ENCODE data around the gene RRN3.
A peak's percentile ranks its signal among the peaks of the same experiment; 100 is the strongest.
"Not testable (repeated sequence)": the region's sequence is repeated elsewhere in the genome, so short reads cannot be mapped to it uniquely, and the experiment has no call there.

The RRN3 gene

DNA sequence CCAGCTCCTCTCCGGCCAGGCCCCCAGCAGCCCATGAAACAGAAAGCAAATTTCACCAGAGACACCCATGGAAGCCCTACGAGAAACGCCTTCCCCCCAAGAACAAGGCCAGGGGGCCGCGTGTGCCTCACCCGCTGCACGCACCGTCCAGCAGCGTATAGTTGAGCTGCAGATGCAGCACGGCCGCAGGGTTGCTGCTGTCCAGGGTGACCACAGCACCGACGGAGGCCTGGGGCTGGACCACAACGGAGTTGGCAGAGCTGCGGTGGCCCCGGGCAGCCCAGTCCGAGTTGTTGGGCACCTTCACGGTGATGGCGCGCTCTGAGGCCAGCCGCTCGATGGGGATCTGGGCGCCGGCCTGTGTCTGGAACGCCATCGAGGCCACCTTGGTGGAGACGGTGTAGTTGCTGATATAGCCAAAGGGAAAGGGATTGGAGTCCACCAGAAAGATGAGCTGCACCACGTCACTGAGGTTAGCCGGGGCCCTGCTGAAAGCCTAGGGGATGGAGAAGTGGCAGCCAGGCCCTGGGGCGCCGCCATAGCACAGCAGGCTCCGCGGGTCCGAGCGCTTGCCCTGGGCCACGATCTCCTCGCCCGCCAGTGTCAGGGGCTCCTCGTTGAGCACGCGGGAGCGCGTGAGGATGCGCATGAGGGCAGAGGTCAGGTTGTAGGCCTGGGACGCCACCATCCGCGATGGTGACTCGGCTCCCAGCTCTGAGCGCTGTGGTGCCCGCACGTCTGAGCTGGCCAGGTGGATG is 37.0 kb upstream of the RRN3 start:
- H3K36me3 Mint-ChIP-seq (ENCODE audit: low read depth); H3K9me3 Mint-ChIP-seq; H3K27ac Mint-ChIP-seq; H3K27me3 Mint-ChIP-seq; ATAC-seq; DNase-seq; H3K4me1 Mint-ChIP-seq; H3K4me3 Mint-ChIP-seq: not testable (repeated sequence)

DNA sequence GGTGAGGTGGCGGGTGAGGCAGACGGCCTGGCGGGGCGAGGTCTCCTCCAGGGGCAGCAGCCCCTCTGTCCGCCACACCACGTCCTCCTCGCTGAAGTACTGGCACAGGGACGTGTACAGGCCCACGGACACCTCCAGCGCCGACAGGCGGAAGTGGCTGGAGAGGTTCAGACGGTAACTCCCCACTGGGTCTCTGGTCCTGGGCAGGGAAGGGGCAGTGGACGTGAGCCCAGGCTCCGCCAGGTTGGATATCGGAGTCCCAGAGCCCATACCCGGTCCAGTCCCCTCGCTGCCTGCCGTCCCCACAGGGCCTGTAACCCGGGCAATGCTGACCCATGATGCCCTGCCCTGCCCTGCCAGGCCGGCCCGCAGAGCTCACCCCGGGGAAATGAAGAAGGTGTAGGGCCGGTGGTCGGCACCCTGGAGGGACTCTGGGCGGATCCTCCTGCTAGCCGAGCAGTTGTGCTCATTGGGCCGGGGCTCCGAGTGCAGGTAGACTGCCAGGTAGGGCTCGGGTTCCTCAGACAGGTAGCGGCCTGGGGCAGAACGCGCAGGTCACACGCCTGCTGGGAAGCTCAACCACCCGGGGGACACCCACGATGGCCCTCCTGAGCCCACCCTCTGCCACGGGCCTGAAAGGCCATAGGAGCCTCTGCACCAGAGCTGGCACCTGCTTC is 36.3 kb upstream of the RRN3 start:
- H3K36me3 Mint-ChIP-seq (ENCODE audit: low read depth); H3K4me1 Mint-ChIP-seq; H3K4me3 Mint-ChIP-seq; DNase-seq; ATAC-seq; H3K27ac Mint-ChIP-seq; H3K9me3 Mint-ChIP-seq; H3K27me3 Mint-ChIP-seq: not testable (repeated sequence)

DNA sequence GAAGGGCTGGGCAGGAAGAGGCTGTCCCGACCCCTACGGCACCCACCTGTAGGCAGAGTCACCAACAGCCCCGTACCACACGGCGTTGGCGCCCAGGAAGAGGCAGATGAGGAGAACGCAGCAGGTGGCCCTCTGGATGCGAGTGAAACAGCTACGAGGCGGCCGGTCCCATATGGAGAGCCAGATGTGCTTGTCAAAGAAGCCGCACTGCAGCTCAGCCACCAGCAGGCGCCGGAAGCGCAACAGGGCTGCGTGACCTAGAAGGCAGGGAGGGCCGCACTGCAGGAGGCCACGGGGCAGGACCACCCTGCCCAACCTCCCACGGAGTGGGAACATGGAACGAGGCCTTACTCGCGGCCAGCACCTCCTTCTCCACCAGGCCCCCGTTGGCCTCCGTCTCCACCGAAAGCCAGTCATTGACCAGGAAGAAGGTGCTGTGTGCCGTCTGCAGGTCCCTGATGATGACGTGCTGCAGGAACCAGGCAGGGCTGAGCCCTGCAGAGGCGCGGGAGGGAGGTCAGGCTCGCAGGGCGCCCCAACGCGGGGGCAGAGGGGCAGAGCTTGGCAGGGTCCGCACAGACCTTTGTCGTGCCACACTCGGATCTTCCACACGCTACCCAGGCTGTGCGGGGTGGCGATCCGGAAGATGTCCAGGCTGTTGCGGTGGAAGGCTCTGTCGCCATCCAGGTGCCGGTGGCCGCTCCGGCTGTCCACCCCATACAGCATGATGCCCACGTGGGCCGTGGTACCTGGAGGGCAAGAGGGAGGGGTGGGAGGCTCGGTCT is 33.8 kb upstream of the RRN3 start:
- H3K9me3 Mint-ChIP-seq; DNase-seq; H3K4me1 Mint-ChIP-seq; H3K27ac Mint-ChIP-seq; ATAC-seq; H3K4me3 Mint-ChIP-seq; H3K36me3 Mint-ChIP-seq (ENCODE audit: low read depth); H3K27me3 Mint-ChIP-seq: not testable (repeated sequence)

DNA sequence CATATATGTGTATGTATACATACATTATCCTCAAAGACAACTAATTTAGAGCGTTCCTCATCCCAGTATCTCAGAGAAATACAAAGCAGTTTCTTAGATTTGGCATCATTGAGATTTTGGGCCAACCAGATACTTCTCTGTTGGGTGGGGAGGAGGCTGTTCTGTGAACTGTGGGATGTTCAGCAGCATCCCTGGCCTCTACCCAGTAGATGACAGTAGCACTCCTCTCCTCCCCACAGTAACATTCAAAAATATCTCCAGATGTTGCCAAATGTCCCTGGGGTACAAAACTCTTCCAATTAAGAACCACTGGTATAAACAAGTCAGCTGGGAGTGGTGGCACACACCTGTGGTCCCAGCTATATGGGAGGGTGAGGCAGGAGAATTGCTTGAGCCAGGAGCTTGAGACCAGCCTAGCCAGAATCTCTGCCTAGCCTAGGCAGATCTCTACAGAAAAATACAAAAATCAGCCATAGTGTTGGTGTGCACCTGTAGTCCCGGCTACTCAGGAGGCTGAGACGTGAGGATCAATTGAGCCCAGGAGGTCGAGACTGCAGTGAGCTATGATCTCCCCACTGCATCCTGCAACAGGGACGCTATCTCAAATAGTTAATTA is 6.4 kb upstream of the RRN3 start:
- not testable (repeated sequence) for DNase-seq; H3K36me3 Mint-ChIP-seq (ENCODE audit: low read depth); ATAC-seq; H3K4me1 Mint-ChIP-seq; H3K27ac Mint-ChIP-seq; H3K9me3 Mint-ChIP-seq; H3K27me3 Mint-ChIP-seq; H3K4me3 Mint-ChIP-seq

DNA sequence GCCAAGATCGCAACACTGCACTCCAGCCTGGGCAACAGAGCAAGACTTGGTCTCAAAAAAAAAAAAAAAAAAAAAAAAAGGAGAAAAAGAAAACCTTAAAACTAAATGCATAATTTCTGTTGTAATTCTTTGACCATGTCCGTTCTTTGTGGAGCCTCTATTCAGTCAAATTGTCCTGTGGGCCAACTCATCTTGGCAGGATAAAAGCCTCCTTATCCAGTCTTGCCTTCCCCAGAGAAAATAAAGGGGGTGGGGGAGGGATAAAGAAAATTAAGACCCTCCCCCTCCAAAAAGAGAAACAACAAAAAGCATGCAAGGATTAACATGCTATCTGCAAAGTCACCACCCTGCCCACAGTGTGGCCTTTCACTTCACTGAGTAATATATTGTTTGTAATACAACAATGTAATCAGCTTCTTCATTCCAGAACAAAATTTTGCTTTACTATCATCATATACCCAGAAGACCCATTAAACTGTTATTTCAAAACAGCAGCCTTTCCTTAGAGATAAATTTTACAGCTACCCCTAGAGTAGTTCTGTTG is 5.4 kb upstream of the RRN3 start:
- DNase-seq; H3K27me3 Mint-ChIP-seq; H3K36me3 Mint-ChIP-seq (ENCODE audit: low read depth); ATAC-seq; H3K9me3 Mint-ChIP-seq; H3K27ac Mint-ChIP-seq; H3K4me3 Mint-ChIP-seq; H3K4me1 Mint-ChIP-seq: not testable (repeated sequence)

DNA sequence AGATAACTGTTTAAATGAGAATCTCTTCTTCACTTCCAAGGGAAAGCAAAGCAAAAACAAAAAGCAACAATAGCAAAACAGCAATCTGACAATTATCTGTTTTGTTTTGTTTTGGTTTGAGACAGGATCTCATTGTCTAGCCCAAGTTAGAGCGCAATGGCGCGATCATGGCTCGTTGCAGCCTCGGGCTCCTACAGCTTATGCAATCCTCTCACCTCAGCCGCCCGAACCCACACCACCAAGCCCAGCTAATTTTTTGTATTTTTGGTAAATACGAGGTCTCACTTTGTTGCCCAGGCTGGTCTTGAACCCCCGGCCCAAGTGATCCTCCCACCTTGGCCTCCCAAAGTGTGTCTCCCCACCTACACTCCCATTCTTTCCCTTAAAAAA is 2.5 kb upstream of the RRN3 start:
- ATAC-seq; H3K4me3 Mint-ChIP-seq; H3K27ac Mint-ChIP-seq; H3K36me3 Mint-ChIP-seq (ENCODE audit: low read depth); H3K9me3 Mint-ChIP-seq; H3K27me3 Mint-ChIP-seq; DNase-seq: not testable (repeated sequence)
- peaks cover 19% of the 10 kb centered on the region for H3K4me1 Mint-ChIP-seq

DNA sequence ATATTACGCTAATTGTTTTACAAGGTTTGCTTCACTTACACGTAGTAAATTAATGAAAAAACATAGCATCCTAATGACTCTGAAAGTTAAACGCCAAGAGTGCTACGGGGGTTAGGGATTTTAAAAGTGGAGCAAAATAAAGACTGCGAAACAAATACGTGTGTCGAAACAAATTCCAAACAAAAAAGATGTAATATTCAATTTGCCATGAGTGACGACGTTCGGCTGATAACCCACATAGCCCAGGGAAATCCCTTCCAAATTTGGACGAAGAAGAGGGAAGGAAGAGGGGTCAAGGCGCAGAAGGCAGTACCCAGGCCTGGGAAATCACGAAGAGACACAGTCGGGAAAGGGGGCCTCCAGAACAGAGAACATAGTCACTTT is 509 bp downstream of the RRN3 start:
- Mint-ChIP-seq H3K4me3 (peak overlapping the region; percentile 92), H3K36me3 (ENCODE audit: low read depth) (peaks cover 16% of the 10 kb centered on the region), H3K27ac (peak overlapping the region; percentile 95), H3K4me1 (peaks cover 25% of the 10 kb centered on the region)
- DNase-seq, ATAC-seq, H3K27me3 Mint-ChIP-seq, H3K9me3 Mint-ChIP-seq: not testable (repeated sequence)

DNA sequence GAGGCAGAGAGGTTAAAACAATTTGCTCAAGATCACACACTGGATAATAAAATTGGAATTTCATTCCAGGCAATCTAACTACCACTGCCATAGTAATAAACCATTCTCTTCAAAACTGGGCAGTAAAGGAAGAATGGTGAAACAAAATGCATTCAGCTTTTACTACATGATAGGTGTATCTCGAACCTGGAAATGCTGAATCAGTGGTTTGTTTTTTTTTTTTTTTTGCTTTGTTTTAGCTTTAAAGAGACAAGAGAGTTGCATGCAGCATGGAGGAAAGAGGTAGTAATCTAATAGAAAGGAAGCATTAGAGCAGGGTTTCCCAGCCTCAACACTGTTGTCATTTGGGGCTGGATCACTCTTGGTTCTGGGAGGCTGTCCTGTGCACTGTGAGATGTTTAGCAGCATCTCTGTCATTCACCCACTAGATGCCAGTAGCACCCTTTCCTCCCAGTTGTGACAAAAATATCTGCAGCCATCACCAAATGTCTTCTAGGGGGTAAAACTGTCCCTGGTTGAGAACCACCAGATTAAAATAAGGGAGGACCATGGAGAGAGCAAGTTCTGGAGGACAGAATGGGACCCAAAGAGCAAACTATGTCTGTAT is 3.3 kb downstream of the RRN3 start:
- not testable (repeated sequence) for H3K27ac Mint-ChIP-seq, H3K9me3 Mint-ChIP-seq, H3K4me3 Mint-ChIP-seq, H3K27me3 Mint-ChIP-seq, DNase-seq, ATAC-seq
- peaks cover 19% of the 10 kb centered on the region for H3K36me3 Mint-ChIP-seq (ENCODE audit: low read depth)
- peaks cover 29% of the 10 kb centered on the region for H3K4me1 Mint-ChIP-seq

DNA sequence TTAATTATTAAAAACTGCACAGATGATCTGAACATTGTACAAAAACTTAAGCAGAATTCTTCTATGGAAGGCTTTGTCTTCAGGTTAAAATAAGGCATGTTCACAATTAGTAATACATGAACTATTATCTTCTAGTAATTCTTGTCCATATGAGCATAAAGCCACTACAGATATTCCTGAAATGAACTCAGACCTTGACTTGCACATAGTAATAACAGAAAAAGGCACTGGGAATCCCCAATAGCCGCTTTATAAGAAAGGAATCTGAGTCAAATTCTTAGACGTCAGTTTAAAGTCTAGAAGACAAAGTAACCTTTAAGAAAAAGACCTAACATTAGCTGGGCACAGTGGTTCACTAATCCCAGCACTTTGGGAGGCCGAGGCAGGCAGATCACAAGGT is 11.3 kb downstream of the RRN3 start:
- H3K36me3 Mint-ChIP-seq (ENCODE audit: low read depth) = peaks cover 44% of the 10 kb centered on the region
- not testable (repeated sequence) for H3K27me3 Mint-ChIP-seq, ATAC-seq, H3K9me3 Mint-ChIP-seq, DNase-seq, H3K27ac Mint-ChIP-seq, H3K4me3 Mint-ChIP-seq, H3K4me1 Mint-ChIP-seq

DNA sequence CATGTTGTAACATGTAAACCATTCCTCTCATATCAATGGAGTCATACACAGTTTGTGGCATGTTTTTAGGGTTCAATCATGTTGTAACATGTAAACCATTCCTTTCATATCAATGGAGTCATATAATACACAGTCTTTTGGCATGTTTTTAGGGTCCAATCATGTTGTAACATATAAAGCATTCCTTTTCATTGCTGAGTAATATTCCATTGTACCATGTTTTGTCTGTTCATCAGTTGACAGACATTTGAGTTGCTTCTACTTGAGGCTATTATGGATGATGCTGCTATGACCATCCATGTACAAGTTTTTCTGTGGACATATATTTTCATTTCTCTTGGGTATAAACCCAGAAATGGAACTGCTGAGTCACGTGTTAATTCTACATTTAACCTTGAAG is 13.2 kb downstream of the RRN3 start:
- not testable (repeated sequence) for H3K9me3 Mint-ChIP-seq, H3K4me1 Mint-ChIP-seq, H3K4me3 Mint-ChIP-seq, H3K27ac Mint-ChIP-seq, H3K27me3 Mint-ChIP-seq, DNase-seq, ATAC-seq
- peaks cover 56% of the 10 kb centered on the region for H3K36me3 Mint-ChIP-seq (ENCODE audit: low read depth)

DNA sequence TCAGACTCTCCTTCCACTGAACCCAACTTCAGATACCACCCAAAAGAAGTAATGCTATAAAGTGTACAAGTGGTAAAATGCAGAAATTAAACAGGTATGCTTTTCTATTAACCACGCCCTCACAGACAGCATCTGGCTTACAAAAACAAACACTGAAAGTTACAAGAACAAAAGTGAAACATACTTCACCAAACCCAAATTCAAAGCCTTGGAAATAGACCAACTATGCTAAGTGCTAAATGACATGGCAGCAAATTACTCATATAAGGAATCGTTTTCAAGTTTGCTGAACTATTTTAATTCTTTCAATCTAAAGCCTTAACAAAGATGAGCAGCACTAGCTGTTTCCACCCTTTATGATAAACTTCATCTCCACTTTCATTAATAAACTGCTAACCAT is 17.9 kb downstream of the RRN3 start:
- ATAC-seq, H3K4me3 Mint-ChIP-seq, H3K9me3 Mint-ChIP-seq, DNase-seq, H3K27me3 Mint-ChIP-seq, H3K4me1 Mint-ChIP-seq, H3K27ac Mint-ChIP-seq: not testable (repeated sequence)
- H3K36me3 Mint-ChIP-seq (ENCODE audit: low read depth) = peaks cover 61% of the 10 kb centered on the region

DNA sequence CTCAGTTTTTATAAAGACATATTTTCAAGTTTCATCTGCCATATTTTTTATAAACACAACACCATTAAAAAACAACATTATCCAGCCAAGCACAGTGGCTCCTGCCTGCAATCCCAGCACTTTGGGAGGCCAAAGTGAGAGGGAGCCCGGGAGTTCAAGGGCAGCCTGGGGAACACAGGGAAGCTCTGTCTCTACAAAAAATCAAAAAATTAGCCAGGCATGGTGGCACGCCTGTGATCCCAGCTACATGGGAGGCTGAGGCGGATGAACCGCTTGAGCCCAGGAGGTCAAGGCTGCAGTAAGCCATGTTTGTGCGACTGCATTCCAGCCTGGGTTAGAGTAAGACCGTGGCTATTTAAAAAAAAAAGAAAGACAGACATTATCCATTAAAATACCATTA is 21.0 kb downstream of the RRN3 start:
- H3K4me3 Mint-ChIP-seq = no peak overlapping the region
- no peaks in the 10 kb centered on the region for H3K27me3 Mint-ChIP-seq
- no peak for DNase-seq
- H3K9me3 Mint-ChIP-seq = no peaks in the 10 kb centered on the region
- peaks cover 2% of the 10 kb centered on the region for H3K4me1 Mint-ChIP-seq
- peaks cover 61% of the 10 kb centered on the region for H3K36me3 Mint-ChIP-seq (ENCODE audit: low read depth)
- no peak overlapping the region for H3K27ac Mint-ChIP-seq
- ATAC-seq = no peak

DNA sequence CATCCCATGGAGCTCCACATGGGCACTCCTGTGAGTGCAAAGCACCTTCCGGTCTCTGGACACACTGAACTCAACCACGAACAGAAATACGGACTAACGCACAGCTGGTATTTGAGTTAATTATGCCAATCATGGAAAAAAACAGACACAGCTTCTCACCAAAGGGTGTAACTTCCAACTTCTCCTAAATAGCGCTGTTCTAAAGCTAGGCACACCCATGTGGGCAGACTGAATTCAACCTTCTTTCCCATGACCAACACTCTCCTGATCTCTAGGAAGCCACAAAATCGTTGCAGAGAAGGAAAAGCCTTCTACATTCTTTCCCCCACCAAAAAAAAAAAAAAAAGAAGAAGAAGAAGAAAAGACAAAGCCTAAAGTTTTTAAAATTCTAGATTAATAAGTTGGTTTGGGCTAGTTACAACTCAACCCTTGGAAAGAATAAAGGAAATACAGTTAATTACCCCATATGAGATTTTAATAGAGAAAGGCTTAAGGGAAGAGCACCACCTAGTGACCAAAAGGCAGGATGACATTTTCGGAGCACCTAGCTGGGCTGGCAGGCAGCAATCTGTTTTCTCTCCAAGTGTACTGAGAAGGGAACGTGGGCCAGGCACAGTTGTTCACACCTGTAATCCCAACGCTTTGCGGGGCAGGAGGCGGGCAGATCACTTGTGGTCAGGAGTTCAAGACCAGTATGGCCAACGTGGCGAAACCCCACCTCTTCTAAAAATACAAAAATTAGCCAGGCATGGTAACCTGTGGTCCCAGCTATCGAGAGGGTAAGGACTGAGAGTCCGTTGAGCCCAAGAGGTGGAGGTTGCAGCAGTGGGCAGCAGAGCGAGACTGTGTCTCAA is 21.9 kb downstream of the RRN3 start:
- H3K27me3 Mint-ChIP-seq, H3K4me1 Mint-ChIP-seq, H3K4me3 Mint-ChIP-seq, H3K27ac Mint-ChIP-seq, ATAC-seq, DNase-seq, H3K9me3 Mint-ChIP-seq: not testable (repeated sequence)
- peaks cover 55% of the 10 kb centered on the region for H3K36me3 Mint-ChIP-seq (ENCODE audit: low read depth)
